Measurements from ENCODE around the gene PREPL. TPM values are rescaled to one million over a fixed set of nuclear protein-coding genes. Genes with fewer than 3 reads are reported as not detected.

Gene PREPL
- total and polyA plus RNA-seq, 2 of the 4 experiments (the other 2 are of a cell fraction), result 27.6 to 39.6 TPM

GRCh38 chr2:44397447-44398175 lies 36.3 kb upstream of the PREPL start:
- no peak overlapping the region for H3K27ac ChIP-seq (ENCODE audit: insufficient read depth, low read length)
- TF ChIP-seq FOS (IDR thresholded peaks at IDR 0.05; ENCODE audit: low read depth, low read length) (no peak), MAFK (IDR thresholded peaks at IDR 0.05; ENCODE audit: low read depth, low read length) (no peak), RCOR1 (IDR thresholded peaks at IDR 0.05; ENCODE audit: insufficient replicate concordance, low read length) (no peak), RFX5 (IDR thresholded peaks at IDR 0.05; ENCODE audit: low read depth, low read length) (no peak), ELK1 (IDR thresholded peaks at IDR 0.05; ENCODE audit: borderline replicate concordance, low read depth, low read length) (no peak), CEBPB (IDR thresholded peaks at IDR 0.05; ENCODE audit: low read depth, low read length) (no peak), NFE2L2 (IDR thresholded peaks at IDR 0.05; ENCODE audit: low read depth, low read length) (no peak), CHD1 (IDR thresholded peaks at IDR 0.05; ENCODE audit: low read depth, low read length) (no peak), MAZ (IDR thresholded peaks at IDR 0.05; ENCODE audit: borderline replicate concordance, low read depth, low read length) (no peak), CTCF (conservative IDR thresholded peaks at IDR 0.05; ENCODE audit: low read depth, low read length) (no peak), POLR2A (IDR thresholded peaks at IDR 0.05; ENCODE audit: low read depth, low read length) (no peak), USF2 (IDR thresholded peaks at IDR 0.05; ENCODE audit: low read depth, low read length) (no peak), MXI1 (IDR thresholded peaks at IDR 0.05; ENCODE audit: borderline replicate concordance, low read depth, low read length) (no peak), BHLHE40 (IDR thresholded peaks at IDR 0.05; ENCODE audit: low read depth, low read length) (no peak), SMC3 (IDR thresholded peaks at IDR 0.05; ENCODE audit: low read depth, low read length) (no peak), RAD21 (IDR thresholded peaks at IDR 0.05; ENCODE audit: low read length) (no peak)
- H4K20me1 ChIP-seq (ENCODE audit: insufficient read depth, low read length), result no peaks in the 10 kb centered on the region
- no TSS peak for BruUV-seq (replicated peaks)
- in situ Hi-C loops (cut with MboI; ENCODE audit: low sequenced_read_pairs), result loop anchor here (10.0 kb wide), 1 partner anchor 557 kb away; no protein-coding TSS in a partner anchor
- no peaks in the 10 kb centered on the region for H3K79me1 ChIP-seq (ENCODE audit: low read depth in 1 of 2, low read length in 2 of 2)
- no peak overlapping the region for H3K4ac ChIP-seq (ENCODE audit: low read depth, low read length)
- H2BK20ac ChIP-seq (ENCODE audit: low read depth, low read length), result no peak overlapping the region
- H3K4me3 ChIP-seq (ENCODE audit: insufficient read depth, low read depth, low read length), result no peak overlapping the region
- no peak overlapping the region for H3K23ac ChIP-seq (ENCODE audit: low read depth, low read length)
- no peak overlapping the region for H3K18ac ChIP-seq (ENCODE audit: low read depth, low read length)
- no peak overlapping the region for H2AK5ac ChIP-seq (ENCODE audit: low read depth, low read length)
- H2BK15ac ChIP-seq (ENCODE audit: low read depth, low read length), result no peak overlapping the region
- no peak overlapping the region for H3K4me2 ChIP-seq (ENCODE audit: low read depth, low read length)
- POLR2A ChIA-PET (ENCODE audit: unreplicated experiment), result no interaction called here
- no peak overlapping the region for H2AK9ac ChIP-seq (replicated peaks; ENCODE audit: low read depth, low read length, poor library complexity)
- no peak overlapping the region for H4K5ac ChIP-seq (ENCODE audit: low read depth, low read length)
- H2BK5ac ChIP-seq (ENCODE audit: low read depth, low read length, poor library complexity, severe bottlenecking), result no peak overlapping the region
- intact Hi-C loops (cut with micrococcal nuclease), result no loop called here
- dilution Hi-C loops (cut with HindIII; ENCODE audit: low sequenced_read_pairs, unreplicated experiment), result no loop called here
- H4K8ac ChIP-seq (ENCODE audit: low read depth in 2 of 2, low read length in 2 of 2), result no peak overlapping the region
- no peaks in the 10 kb centered on the region for H3K27me3 ChIP-seq (ENCODE audit: control insufficient read depth, insufficient read depth, low read length)
- H3K36me3 ChIP-seq (ENCODE audit: control insufficient read depth, insufficient read depth, low read length), result no peaks in the 10 kb centered on the region
- DNase-seq (no peak), ATAC-seq (ENCODE audit: low read depth) (no peak)
- no peaks in the 10 kb centered on the region for H3K4me1 ChIP-seq (ENCODE audit: control insufficient read depth, insufficient read depth, low read length)
- CTCF ChIA-PET, result interaction anchor here (0.6 kb wide), 1 partner anchor 8 kb away, joined by 3 read pairs; no protein-coding TSS in a partner anchor
- H3K9ac ChIP-seq (ENCODE audit: low read depth, low read length), result no peak overlapping the region
- H4K91ac ChIP-seq (ENCODE audit: insufficient read depth, low read depth, low read length), result no peak overlapping the region
- no peak overlapping the region for H3K56ac ChIP-seq (ENCODE audit: extremely low read depth, insufficient read depth, low read length)
- H2BK120ac ChIP-seq (ENCODE audit: low read depth, low read length), result no peak overlapping the region
- no peak overlapping the region for H2AFZ ChIP-seq (replicated peaks; ENCODE audit: low read length, poor library complexity)
- WGBS, 2 experiments (ENCODE audit: extremely low coverage in 2 of 2, insufficient read length in 1 of 2), result no CpG with 5 or more reads among the region's 7 CpGs
- H3K9me3 ChIP-seq (ENCODE audit: control insufficient read depth, insufficient read depth, low read length), result no peaks in the 10 kb centered on the region
- no peak overlapping the region for H3K14ac ChIP-seq (replicated peaks; ENCODE audit: low read depth, low read length)
- no peaks in the 10 kb centered on the region for H3K9me1 ChIP-seq (ENCODE audit: insufficient read depth, low read length)

All from IMR-90 (cell line).